GM12873 (cell line): ENCODE measurements around the gene TIRAP.

Experiments used
- CTCF ChIP-seq: IDR thresholded peaks from 2 replicates; pipeline ENCODE4 v1.5.1; 2012; ENCODE audit warnings: low read depth, mild to moderate bottlenecking, moderate library complexity, low read length, control low read depth; ENCODE audit not compliant: insufficient read depth; ENCODE audit errors: missing control alignments

Gene TIRAP

GRCh38 chr11:126328001-126328390, 45.1 kb downstream of the TIRAP start:
- no peak for TF ChIP-seq CTCF

- no peak for TF ChIP-seq CTCF
Measured at GRCh38 chr11:126328444-126328843, 45.6 kb downstream of the TIRAP start.

- TF ChIP-seq CTCF, result no peak
Measured at GRCh38 chr11:126328938-126329643, 46.2 kb downstream of the TIRAP start.

GRCh38 chr11:126329644-126330211, 46.8 kb downstream of the TIRAP start:
- no peak for TF ChIP-seq CTCF

GRCh38 chr11:126331286-126331685, 48.4 kb downstream of the TIRAP start:
- TF ChIP-seq CTCF, result no peak

GRCh38 chr11:126332221-126332711, 49.4 kb downstream of the TIRAP start:
- no peak for TF ChIP-seq CTCF

- TF ChIP-seq CTCF, result no peak
Measured at GRCh38 chr11:126333142-126333541, 50.2 kb downstream of the TIRAP start.
